Cardiac muscle cell (in vitro differentiated cells and primary cell): ENCODE results near the gene PCMTD2. TPM values are rescaled to one million over a fixed set of nuclear protein-coding genes. Genes with fewer than 3 reads are reported as not detected.

Experiments used
- DNase-seq, 2 donors: peaks; one replicate each; pipeline versions ENCODE4 v3.0.0 to v3.0.0-alpha.2; 2010 to 2017; ENCODE audit warnings: low read depth in 1 of 2, low spot score in 1 of 2
- H3K27ac ChIP-seq: fragments of 200-600 bp; sonication (generic); 2 replicates; pipeline ENCODE4 v1.5.1; 2016
- H3K27me3 ChIP-seq: fragments of 200-600 bp; sonication (generic); 2 replicates; pipeline ENCODE4 v1.6.0; 2016; ENCODE audit warnings: control low read depth
- H3K36me3 ChIP-seq: fragments of 200-600 bp; sonication (generic); 2 replicates; pipeline ENCODE4 v1.5.1; 2016; ENCODE audit warnings: control low read depth
- H3K4me1 ChIP-seq: fragments of 200-600 bp; sonication (generic); 2 replicates; pipeline ENCODE4 v1.8.1; 2017; ENCODE audit warnings: low read depth, mild to moderate bottlenecking, mixed run types
- H3K4me3 ChIP-seq: fragments of 200-600 bp; sonication (generic); 2 replicates; pipeline ENCODE4 v1.5.1; 2016; ENCODE audit warnings: mild to moderate bottlenecking
- H3K9me3 ChIP-seq: fragments of 200-600 bp; sonication (generic); 2 replicates; pipeline ENCODE4 v1.5.1; 2017; ENCODE audit warnings: low read depth, mild to moderate bottlenecking, control low read depth
- polyA plus RNA-seq: library from polyadenylated mRNA; unstranded; fragments of >200 nt; fragmentation: Nextera tagmentation; extraction: Ambion mirVana; gene quantifications from 2 replicates; pipeline ENCODE4 v1.2.1, GENCODE V29; 2016
- total RNA-seq: library from RNA; depleted of rRNA; stranded (reverse); fragments of >200 nt; gene quantifications from 2 replicates; pipeline ENCODE4 v1.2.3, GENCODE V29; 2016
- TF ChIP-seq, protein P1 (sequence below): IDR thresholded peaks from 2 replicates; pipeline ENCODE4 v1.5.1; 2012; ENCODE audit warnings: low read depth, mild to moderate bottlenecking, low read length

The PCMTD2 gene
- total and polyA plus RNA-seq, 2 experiments from 2014 or later, result 50.4 to 186 TPM

- H3K27ac ChIP-seq, result no peak overlapping the region
- no peaks in the 10 kb centered on the region for H3K27me3 ChIP-seq
- no peaks in the 10 kb centered on the region for H3K36me3 ChIP-seq
- DNase-seq, result no peak
- H3K4me3 ChIP-seq, result no peak overlapping the region
- no peaks in the 10 kb centered on the region for H3K4me1 ChIP-seq
- TF ChIP-seq, protein P1, sequence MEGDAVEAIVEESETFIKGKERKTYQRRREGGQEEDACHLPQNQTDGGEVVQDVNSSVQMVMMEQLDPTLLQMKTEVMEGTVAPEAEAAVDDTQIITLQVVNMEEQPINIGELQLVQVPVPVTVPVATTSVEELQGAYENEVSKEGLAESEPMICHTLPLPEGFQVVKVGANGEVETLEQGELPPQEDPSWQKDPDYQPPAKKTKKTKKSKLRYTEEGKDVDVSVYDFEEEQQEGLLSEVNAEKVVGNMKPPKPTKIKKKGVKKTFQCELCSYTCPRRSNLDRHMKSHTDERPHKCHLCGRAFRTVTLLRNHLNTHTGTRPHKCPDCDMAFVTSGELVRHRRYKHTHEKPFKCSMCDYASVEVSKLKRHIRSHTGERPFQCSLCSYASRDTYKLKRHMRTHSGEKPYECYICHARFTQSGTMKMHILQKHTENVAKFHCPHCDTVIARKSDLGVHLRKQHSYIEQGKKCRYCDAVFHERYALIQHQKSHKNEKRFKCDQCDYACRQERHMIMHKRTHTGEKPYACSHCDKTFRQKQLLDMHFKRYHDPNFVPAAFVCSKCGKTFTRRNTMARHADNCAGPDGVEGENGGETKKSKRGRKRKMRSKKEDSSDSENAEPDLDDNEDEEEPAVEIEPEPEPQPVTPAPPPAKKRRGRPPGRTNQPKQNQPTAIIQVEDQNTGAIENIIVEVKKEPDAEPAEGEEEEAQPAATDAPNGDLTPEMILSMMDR, result no peak
- H3K9me3 ChIP-seq, result no peaks in the 10 kb centered on the region
Observed at GRCh38 chr20:64211874-64212658, 43.5 kb upstream of the PCMTD2 start.

GRCh38 chr20:64212755-64213154, 42.8 kb upstream of the PCMTD2 start:
- Histone ChIP-seq H3K4me3 (no peak overlapping the region), H3K9me3 (no peaks in the 10 kb centered on the region), H3K27ac (no peak overlapping the region), H3K36me3 (no peaks in the 10 kb centered on the region), H3K27me3 (no peaks in the 10 kb centered on the region), H3K4me1 (no peaks in the 10 kb centered on the region)
- DNase-seq, result peak in 1 of 2 donors; percentile 64
- TF ChIP-seq, protein P1, result no peak

- Histone ChIP-seq H3K9me3 (no peaks in the 10 kb centered on the region), H3K4me1 (no peaks in the 10 kb centered on the region), H3K36me3 (no peaks in the 10 kb centered on the region), H3K27me3 (no peaks in the 10 kb centered on the region), H3K27ac (no peak overlapping the region), H3K4me3 (no peak overlapping the region)
- no peak for DNase-seq
- TF ChIP-seq, protein P1, result no peak
Observed at GRCh38 chr20:64214113-64214512, 41.4 kb upstream of the PCMTD2 start.

DNA sequence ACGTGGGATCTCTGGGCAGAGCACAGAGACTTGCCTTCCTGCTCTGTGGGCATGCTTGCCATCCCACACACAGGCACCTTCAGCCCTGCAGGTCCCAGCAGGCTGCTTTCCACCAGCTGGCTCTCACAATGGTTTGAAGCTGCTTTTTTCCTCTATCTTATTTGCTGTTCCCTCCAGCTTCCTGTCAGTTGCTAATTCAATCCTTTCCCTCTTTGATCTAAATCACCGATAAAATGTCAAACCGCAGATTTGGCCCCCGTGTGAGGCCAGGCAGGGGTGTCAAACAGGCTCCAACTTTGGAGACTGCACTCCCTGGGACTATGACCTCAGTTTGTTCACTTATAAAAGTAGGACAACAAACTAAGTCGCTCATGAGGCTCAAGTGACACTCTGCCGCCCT, 40.6 kb upstream of the PCMTD2 start:
- TF ChIP-seq, protein P1, result no peak
- Histone ChIP-seq H3K4me1 (no peaks in the 10 kb centered on the region), H3K27ac (no peak overlapping the region), H3K36me3 (no peaks in the 10 kb centered on the region), H3K27me3 (no peaks in the 10 kb centered on the region), H3K4me3 (no peak overlapping the region), H3K9me3 (no peaks in the 10 kb centered on the region)
- DNase-seq, result no peak

DNA sequence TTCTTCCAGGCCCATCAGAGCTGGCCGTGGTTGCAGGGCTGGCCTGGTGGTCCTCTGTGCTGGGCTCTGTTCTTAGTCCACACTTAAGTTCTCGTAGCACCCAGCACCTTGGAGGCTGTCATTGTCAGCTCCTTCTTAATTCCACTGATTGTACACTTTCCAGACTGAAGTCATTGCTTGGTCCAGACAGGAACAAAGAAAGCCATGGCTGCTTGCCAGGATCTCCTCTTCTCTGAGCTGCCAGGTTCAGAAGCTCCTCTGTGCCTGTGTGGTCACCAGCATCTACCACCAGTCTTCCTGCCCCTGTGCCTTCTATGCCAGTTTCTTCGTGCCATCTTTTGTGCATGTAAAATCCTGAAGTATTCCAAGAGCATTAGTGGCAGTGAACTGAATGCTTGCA, 39.5 kb upstream of the PCMTD2 start:
- Histone ChIP-seq H3K4me3 (no peak overlapping the region), H3K36me3 (no peaks in the 10 kb centered on the region), H3K4me1 (no peaks in the 10 kb centered on the region), H3K9me3 (no peaks in the 10 kb centered on the region), H3K27ac (no peak overlapping the region), H3K27me3 (no peaks in the 10 kb centered on the region)
- TF ChIP-seq, protein P1, result no peak
- peak in 1 of 2 donors; percentile 11 for DNase-seq
